HG03469 (cell line): ENCODE data around the gene FOXF2.

Experiments used
- ATAC-seq: cut with Tn5 transposase; IDR thresholded peaks from one replicate; pipeline ENCODE4 v1.9.1; 2021; ENCODE audit warnings: mild to moderate bottlenecking, moderate library complexity, moderate number of reproducible peaks; ENCODE audit not compliant: unreplicated experiment

FOXF2 gene

DNA sequence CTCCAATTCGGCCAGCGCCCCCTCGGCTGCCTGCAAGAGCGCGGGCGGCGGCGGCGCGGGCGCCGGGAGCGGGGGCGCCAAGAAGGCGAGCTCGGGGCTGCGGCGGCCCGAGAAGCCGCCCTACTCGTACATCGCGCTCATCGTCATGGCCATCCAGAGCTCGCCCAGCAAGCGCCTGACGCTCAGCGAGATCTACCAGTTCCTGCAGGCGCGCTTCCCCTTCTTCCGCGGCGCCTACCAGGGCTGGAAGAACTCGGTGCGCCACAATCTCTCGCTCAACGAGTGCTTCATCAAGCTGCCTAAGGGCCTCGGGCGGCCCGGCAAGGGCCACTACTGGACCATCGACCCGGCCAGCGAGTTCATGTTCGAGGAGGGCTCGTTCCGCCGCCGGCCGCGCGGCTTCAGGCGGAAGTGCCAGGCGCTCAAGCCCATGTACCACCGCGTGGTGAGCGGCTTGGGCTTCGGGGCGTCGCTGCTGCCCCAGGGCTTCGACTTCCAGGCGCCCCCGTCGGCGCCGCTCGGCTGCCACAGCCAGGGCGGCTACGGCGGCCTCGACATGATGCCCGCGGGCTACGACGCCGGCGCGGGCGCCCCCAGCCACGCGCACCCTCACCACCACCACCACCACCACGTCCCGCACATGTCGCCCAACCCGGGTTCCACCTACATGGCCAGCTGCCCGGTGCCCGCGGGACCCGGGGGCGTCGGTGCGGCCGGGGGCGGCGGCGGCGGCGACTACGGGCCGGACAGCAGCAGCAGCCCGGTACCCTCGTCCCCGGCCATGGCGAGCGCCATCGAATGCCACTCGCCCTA, 963 bp downstream of the FOXF2 start:
- ATAC-seq, result no peak

DNA sequence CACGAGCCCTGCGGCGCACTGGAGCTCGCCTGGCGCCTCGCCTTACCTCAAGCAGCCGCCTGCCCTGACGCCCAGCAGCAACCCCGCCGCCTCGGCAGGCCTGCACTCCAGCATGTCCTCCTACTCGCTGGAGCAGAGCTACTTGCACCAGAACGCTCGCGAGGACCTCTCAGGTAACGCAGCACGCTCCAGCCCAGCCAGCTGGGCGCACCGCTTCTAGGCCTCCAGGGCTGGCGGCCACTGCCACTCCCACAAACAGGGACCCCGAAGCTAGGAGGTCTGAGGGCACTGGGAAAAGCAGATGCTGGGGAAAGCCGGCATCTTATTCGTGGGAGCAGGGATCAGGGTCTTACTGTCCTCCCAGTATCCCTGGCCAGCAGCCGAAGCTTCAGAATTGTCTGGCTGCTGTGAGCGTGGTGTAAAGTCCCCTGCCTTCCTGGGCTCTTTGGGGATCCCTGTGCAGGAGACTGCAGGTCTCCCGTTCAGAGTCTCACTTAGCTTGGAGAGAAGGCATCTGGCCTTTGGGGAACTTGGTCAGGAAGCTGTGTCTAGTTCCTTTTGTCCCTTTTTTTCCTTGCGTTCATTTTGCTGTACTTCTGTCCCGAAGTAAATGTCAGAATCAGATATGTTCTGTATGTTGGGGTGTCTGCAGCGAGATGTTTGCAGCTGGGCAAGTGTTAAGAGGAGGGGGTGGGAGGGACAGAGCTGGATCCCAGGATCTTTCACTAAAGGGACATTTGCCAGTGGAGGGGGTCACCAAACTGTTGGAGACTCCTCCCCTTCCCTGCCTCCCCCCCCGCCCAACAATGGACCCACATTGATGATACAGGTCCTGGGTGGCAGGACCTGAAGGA, 1.8 kb downstream of the FOXF2 start:
- no peak for ATAC-seq

DNA sequence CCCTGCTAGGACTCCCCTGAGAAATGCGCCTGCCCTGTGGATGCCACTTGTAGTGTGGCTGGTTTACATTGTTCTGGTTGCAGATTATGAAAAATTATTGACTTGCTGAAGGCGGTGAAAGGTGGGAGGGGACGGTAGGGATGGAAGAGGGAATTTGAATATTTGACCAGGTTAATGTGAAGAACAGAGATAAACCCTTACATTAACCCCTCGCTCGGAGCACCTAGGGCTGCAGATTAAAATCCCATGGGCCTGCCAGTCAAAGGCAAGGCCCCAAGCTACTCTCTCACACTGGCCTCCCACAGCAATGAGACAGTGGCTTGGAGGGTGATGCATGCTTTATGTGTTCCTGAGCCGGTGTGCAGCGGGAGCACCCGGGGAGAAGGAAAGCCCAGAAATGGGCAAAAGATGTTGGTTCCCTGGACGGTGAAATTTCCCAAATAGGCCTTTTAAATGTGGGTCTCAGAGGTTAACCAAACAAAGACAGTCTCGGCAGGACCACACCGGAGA, 2.5 kb downstream of the FOXF2 start:
- ATAC-seq, result no peak

DNA sequence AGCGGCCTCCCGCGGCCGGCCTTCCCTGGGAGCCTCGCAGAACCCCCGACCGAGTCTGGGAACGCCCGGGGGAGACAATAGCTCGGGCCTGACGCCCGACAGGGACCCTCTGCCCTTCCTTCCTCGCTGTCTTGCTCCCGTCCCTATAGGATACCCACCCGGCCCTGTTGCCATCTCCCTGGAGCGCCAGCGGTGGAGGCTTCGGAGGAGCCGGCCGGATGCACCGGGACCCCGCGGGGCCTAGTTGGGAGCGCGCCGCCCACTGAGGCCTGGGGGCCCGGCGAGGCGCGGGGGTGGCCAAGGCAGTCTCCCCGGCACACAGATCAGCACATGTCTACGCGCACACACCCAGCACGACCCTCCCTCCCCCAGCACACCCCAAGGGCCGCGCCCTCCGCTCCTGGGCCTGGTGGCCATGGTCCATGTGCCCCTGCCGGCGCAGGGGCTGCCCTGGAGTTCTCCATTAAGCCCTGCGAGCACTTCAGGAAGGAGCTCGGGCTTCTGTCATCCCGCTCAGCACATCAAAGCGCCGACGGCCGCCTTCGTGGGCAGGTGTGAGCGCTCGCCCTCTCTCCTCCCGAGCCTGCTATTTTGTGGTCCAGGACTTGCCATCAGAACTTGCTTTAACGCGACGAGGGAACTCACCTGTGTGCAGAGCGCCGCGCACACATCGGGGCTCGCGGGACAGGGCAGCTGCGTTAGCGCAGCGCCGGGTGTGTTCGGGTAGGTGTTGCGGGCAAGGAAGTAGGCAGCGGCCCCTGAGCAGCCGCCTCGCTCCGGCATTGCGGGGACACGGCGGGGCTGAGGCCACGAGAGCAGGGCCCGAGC, 3.7 kb downstream of the FOXF2 start:
- no peak for ATAC-seq

DNA sequence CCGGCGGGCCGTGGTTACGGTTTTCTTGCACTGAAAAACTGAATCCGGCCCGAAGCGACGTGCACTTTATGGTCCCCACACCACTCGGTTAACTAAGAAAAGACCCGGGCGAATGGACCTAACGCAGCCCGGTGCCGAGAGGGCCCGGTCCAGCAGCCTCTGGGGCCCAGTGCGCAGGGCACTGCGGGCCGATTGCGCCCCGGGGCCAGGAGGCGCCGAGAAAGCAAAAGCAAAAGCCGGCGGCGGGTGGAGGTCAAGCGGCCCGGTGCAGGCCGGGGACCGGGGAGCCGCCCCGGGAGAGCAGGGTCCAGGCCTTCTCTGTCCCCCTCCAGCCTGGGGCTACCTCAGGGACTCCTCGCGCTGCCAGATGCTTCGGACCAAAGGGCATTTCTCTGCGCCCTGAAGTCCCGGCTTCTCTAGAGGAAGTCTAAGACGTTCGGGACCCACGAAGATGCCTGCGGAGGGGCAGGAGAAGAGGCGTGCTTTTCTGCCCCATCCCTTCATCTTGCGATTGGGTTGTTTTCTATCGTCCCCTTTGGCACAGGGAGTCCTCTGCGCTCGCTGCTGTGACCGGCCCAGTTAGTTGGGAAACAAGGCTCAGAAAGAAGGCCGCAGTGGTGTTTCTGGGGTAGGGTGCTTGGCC, 4.4 kb downstream of the FOXF2 start:
- no peak for ATAC-seq

DNA sequence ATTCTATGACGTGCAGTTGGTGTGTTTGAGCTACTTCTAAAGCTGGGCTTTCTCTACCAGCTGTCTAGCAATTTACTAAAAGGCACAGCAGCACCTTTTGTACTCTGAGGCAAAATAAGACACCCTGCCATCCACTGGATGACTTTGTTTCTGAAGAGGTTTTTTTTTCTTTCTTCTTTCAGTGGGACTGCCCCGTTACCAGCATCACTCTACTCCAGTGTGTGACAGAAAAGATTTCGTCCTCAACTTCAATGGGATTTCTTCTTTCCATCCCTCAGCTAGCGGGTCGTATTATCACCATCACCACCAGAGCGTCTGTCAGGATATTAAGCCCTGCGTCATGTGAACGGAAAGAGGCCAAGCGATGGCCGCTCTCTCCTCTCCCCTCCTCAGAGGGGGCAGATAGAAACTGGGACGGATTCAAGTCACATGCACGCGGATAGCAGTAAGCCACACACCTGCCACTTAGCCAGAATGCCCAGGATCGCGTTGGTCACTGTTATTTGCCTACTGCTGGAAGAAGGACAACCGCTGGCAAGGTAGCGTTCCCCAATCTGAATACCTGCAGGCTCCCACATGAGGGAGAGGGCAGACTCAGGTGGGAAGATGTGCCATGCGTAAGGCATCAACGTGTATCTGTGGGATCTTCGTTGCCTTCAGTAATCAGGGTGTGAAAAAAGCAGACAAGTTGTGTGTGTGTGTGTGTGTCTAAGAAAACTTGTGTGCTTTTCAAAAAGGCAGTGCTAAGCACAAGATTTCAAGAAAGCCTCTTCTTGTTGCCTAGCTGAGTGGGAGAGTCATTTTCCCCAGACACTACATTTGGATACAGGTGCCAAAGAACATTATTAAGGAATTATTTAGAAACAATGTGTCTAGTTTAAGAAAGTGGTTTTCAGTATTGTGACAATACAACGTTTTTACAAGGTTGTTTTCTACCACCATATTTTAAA, 5.4 kb downstream of the FOXF2 start:
- ATAC-seq, result no peak

DNA sequence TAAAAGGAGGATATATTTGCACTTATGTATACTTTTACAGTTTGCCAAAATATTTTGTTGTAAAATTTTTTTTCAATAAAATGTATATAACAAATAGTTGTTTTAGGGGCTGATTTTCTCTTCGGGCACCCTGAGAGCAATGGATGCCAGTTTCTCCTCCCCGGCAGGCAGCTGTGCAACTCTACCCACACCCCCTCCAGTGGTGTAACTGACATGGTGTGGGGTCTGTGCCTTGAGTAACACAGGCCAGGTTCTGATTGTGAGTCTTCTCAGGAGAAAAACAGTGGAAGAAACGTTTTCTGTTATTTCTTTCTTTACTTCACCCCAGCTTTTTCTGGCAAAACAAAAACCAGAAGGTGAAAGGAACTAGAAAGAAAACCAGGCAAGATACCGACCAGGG, 6.1 kb downstream of the FOXF2 start:
- ATAC-seq, result no peak

DNA sequence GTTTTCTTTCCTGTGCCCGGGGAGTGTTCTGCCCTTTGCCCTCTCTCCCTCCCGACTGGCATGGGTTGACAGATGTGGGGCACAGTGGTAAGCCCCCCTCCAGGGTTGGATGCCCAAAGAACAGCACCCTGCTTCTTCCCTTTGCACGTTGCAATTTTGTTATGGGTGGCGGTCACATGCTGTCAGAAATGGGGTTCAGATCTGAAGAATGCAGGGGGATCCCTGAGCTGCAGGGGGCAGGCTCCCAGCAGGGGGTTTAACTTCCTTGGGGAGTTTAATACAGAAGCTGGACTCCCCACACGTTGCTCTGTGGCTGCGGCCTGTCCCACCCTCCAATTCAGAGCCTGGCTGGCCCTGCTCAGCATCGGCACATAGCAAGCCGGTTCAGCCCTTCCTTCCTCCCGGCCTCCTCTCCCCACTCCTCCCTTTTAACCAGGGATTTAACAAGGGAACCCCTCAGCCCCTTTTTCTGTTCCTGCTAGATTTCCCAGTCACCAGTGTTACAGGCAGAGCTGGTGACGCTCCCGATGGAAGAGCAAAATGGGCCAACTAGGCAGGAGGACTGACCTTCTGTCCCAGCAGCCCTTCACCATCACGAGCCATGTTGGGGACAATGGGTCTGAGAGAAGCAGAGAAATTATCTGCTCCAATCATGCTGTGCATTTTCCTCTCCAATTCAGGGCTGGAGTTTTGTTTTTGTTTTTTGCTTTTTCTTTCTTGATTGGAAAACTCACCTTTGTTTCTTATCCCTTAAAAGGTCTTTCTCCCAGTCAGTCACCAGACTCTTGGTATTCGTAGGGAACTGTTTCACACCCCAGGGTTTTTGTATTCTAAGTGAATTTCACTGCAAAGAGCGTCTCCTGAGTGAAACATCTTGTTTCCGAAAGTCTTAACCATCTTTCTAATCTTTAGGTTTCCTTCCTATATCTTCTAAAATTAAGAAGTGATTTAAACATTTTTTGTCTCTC, 6.8 kb downstream of the FOXF2 start:
- ATAC-seq, result no peak

DNA sequence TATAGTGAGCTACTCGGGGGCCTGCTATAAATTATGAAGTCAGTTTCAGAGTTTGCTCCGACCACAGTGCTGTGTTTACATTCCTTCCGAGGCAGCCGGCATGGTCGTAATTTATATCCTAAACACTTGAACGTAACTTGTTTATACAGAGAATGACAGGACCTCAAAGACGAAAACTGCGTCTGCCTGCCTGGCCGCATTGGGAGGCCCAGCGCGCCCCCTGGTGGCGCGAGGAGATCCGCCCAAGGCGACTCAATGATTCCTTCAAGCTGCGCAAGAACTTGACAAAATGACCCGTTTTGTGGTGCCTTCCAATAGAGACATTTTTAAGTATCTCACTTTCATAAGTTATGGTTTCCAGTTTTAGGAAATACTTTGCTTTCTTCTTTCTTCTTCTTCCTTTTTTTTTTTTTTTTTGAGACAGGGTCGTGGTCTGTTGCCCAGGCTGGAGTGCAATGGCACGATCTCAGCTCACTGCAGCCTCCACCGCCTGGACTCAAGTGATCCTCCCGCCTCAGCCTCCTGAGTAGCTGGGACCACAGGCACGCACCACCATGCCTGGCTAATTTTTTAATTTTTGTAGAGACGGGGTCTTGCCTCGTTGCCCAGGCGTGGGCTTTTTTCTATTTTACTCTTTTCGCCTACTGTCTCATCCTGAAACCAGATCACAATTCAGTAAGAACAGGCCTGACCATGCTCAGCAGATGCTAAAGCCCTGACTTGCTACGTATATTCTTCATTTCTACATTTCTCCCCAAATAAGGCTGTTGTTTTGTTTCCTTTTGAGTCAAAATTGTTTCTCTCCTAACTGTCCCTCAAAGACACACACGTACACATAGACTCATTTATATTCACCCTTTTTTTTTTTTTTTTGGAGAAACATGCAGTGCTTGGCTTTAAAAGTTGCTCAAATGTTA, 7.8 kb downstream of the FOXF2 start:
- peak; percentile 44 for ATAC-seq

DNA sequence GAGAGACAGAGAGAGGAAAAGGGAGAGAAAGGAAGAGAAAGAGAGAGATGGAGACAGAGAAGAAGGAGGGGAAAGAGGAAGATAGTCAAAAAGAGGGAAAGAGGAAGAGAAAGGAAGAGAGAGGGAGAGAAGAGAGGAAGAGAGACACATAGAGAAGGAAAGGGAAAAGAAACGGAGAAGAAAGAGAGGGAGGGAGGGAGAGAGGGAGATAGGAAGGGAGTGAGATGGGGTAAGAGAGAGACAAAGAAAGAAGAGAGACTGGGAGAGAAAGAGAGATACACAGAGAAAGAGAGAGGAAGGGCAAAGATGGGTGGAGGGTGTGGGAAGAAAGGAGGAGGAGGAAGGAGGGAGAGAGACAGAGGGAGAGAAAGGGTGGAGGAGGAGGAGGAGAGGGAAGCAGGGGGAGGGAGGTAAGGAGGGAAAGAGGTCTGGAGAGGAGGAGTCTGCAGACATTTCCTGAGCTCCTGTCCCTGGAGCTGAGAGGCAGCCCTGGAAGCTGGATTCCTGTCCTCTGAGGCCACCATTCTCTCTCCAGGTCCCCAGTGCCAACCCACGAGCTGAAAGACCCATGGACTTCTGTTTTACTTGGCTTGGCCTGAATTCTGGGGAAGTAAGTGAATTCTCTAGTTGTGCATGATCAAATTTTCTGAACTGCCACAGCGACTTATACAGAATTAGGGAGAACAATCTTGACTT, 9.9 kb downstream of the FOXF2 start:
- no peak for ATAC-seq

DNA sequence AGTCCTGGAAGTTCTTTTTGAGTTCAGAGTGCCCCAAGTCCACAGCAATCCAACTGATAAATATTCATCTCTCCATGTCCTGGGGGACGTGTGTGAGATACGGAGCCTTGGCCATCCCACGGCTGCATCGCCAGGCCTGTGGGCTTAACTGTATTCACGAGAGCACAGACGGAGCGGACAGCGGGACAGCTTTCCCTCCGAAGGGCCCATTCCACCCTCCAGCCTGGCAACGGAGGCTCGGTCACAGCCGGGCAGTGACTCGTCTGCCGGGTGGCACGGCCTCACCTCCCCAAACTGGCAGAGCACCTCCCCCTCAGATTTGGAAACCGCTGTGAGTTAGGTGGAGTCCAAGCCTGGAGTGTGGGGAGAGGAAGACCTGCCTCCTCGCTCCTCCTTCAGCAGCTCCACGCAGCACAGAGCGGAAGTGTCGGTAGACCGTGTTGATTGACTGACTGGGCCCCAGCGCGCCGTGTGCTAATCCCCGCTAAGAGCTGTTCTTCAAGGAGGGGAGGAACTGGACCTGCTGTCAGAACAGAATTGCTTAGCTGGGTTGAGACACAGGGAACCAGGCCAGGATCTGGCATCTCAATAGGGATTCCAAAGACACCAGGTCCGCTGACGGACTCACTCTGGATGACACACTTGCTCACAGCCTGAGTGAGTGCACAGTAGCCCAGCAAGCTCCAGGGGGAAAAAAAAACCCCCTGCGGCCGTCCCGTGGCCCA, 10.9 kb downstream of the FOXF2 start:
- no peak for ATAC-seq

DNA sequence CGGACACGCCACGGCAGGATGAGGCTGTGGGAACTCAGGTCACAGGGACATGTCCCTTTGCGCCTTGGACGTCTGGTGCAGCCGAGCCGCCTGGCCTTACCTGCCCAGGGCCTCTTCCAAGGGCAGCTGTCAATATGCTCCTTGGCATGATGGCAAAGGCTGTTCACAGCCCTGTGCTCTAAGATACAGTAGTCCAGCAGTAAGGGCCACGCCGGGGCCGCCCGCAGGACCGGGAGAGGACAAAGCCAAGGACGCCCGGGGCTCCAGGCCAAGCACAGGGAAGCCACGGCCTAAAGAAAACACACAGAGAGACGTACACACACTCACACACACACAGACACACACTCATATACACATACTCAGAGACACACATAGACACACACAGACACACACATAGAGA, 13.0 kb downstream of the FOXF2 start:
- no peak for ATAC-seq

DNA sequence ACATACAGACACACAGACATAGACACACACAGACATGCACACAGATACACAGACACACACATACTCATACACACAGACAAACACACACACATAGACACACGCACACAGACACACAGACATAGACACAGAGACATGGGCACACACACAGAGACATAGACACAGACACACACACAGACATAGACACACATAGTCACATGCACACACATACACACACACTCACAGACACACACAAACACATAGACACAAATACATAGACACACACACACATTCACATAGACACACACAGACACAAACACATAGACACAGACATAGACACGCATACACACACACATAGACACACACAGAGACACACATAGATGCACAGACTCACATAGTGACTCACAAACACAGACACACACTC, 13.5 kb downstream of the FOXF2 start:
- no peak for ATAC-seq

DNA sequence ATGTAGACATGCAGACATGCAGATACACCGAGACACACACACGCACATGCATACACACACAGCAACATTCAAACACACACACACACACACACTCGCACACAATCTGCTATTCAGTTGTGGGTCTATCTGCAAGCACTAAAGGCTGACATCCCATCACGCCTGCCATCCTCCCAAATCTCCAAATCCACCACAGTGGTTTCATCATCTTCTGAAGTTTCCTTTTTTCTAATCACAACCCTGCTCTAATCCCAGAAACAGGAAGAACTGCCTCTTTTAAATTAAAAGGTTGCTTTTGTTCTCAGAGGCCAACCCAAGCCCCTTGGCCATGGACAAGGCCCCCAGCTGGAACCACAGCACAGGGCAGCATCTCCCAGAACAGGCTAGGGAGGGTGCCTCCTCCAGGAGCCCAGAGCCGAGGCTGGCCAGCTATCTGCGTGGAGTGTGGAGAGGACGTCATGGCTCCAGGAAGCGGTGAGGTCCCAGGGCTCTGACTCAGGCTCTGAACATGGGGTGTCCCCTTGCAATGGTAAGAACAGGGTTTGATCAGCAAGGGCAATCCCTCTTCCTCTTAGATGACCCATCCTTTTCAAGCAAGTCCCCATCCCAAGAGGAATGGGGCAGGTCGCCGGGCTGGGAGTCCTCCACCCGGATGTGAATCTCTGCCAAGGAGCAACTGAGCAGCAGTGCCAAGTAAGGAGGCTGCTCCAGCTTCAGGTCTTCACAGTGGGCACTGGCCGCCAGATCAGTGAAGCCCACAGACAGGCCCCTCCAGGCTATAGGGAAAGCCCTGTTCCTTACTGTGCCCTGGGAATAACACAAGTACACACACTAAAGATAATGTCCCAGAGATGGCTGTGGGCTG, 14.7 kb downstream of the FOXF2 start:
- ATAC-seq, result no peak

DNA sequence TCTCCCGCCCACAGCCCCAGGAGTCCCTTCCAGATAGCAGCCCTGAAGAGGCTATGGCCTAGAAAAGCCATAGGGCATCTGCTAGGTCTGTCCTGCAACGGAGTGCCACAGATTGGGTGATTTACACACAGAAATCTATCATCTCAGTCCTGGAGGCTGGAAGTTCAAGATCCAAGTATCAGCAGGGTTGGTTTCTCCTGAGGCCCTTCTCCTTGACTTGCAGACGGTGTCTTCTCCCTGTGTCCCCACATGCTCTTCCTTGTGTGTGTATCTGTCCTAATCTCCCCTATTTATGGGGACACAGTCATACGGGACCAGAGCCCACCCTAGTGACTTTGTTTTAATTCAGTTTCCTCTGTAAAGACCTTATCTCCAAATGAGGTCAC, 15.3 kb downstream of the FOXF2 start:
- no peak for ATAC-seq
